K562 (cell line): ENCODE data around the gene ARID4B. TPM values are rescaled to one million over a fixed set of nuclear protein-coding genes. Genes with fewer than 3 reads are reported as not detected.

Source experiments
- ATAC-seq: fragments of 200-7000 bp; cut with Tn5 transposase; 3 replicates; pipeline ENCODE4 v1.9.1; 2020; ENCODE audit warnings: moderate library complexity
- BruUV-seq: library from RNA; stranded (reverse); fragments of 400-500 nt; replicated peaks from 2 replicates; lab custom pipeline; 2021; lab: Mats Ljungman, UMichigan
- CTCF ChIA-PET: fragments of 300-600 bp; formaldehyde crosslinking; extraction: SDS; loops from one replicate; lab custom pipeline; 2021; ENCODE audit warnings: low intra/inter-chr PET ratio; lab: Yijun Ruan, JAX
- POLR2A ChIA-PET: fragments of 300-600, 350-650 bp; sonication (Branson Sonifier 250); formaldehyde crosslinking; extraction: SDS; loops from one replicate; lab custom pipeline; 2021; ENCODE audit warnings: antibody characterized with exemption, inconsistent platforms; lab: Yijun Ruan, JAX
- DNase-seq, 4 experiments: peaks; one replicate each; pipeline versions ENCODE4 v3.0.0 to v3.0.0-alpha.2; 2011 to 2018; ENCODE audit warnings: low spot score in 3 of 4, mixed read lengths in 3 of 4; ENCODE audit errors: extremely low read depth in 1 of 4
- FAIRE-seq: peaks from 2 replicates; lab custom pipeline; 2011; peaks lifted over from hg19 to GRCh38; lab: Jason Lieb, UNC
- H2AFZ ChIP-seq: 2 replicates; pipeline ENCODE4 v1.6.0; 2011; ENCODE audit warnings: low read depth, low read length, control low read depth, inconsistent platforms
- H3K27ac ChIP-seq: fragments of 200-600 bp; 3 replicates; pipeline ENCODE4 v1.8.0; 2011; ENCODE audit warnings: low read depth, mild to moderate bottlenecking, control low read depth, inconsistent platforms, low read length, moderate library complexity, mixed read lengths; ENCODE audit errors: extremely low read depth
- H3K27me3 ChIP-seq, 2 experiments: fragments of 300-600 bp in 1 of 2; 2 replicates in 1 of 2; 3 replicates in 1 of 2; pipeline versions ENCODE4 v1.6.0 to v1.8.0; 2011; ENCODE audit warnings: inconsistent platforms in 2 of 2, low read length in 2 of 2, mild to moderate bottlenecking in 1 of 2, mixed read lengths in 1 of 2, moderate library complexity in 1 of 2; ENCODE audit not compliant: control insufficient read depth in 2 of 2, insufficient read depth in 2 of 2
- H3K36me3 ChIP-seq: fragments of 300-600 bp; 3 replicates; pipeline ENCODE4 v1.8.0; 2011; ENCODE audit warnings: mild to moderate bottlenecking, low read length, inconsistent platforms; ENCODE audit not compliant: control insufficient read depth, insufficient read depth
- H3K4me1 ChIP-seq, 2 experiments: fragments of 200-600 bp in 1 of 2; replicated peaks in 1 of 2; 2 replicates in 1 of 2; 3 replicates in 1 of 2; pipeline versions ENCODE4 v1.5.1 to v1.8.0; 2011; ENCODE audit warnings: inconsistent platforms in 2 of 2, low read length in 2 of 2, mild to moderate bottlenecking in 1 of 2, mixed read lengths in 1 of 2, moderate library complexity in 1 of 2; ENCODE audit not compliant: control insufficient read depth in 2 of 2, insufficient read depth in 2 of 2
- H3K4me2 ChIP-seq: 2 replicates; pipeline ENCODE4 v1.6.1; 2011; ENCODE audit warnings: low read length, control low read depth, inconsistent platforms, mixed read lengths; ENCODE audit not compliant: insufficient read depth
- H3K4me3 ChIP-seq: fragments of 200-600 bp; sonication (generic), shearing (Covaris generic); 2 replicates; pipeline ENCODE4 v1.5.1; 2016; ENCODE audit warnings: control low read depth, inconsistent platforms
- H3K79me2 ChIP-seq: fragments of 200-600 bp; 3 replicates; pipeline ENCODE4 v1.8.0; 2011; ENCODE audit warnings: low read length, inconsistent platforms; ENCODE audit not compliant: control insufficient read depth, insufficient read depth
- H3K9ac ChIP-seq, 2 experiments: 2 replicates each; pipeline versions ENCODE4 v1.6.0 to v1.6.1; 2011; ENCODE audit warnings: low read depth in 2 of 2, low read length in 2 of 2, control low read depth in 1 of 2, inconsistent platforms in 1 of 2, mild to moderate bottlenecking in 1 of 2, mixed read lengths in 1 of 2; ENCODE audit not compliant: insufficient read depth in 1 of 2
- H3K9me1 ChIP-seq: one replicate; pipeline ENCODE4 v1.6.0; 2011; ENCODE audit warnings: inconsistent platforms, mild to moderate bottlenecking, low read length, moderate library complexity; ENCODE audit not compliant: control insufficient read depth, insufficient read depth
- H3K9me3 ChIP-seq: replicated peaks from 2 replicates; pipeline ENCODE4 v1.5.1; 2011; ENCODE audit warnings: low read depth, low read length, inconsistent platforms; ENCODE audit not compliant: control insufficient read depth, insufficient read depth
- H4K20me1 ChIP-seq: replicated peaks from 2 replicates; pipeline ENCODE4 v1.6.1; 2011; ENCODE audit warnings: low read length, inconsistent platforms, mixed read lengths; ENCODE audit not compliant: control insufficient read depth, insufficient read depth
- CBFB ChIP-seq: sonication (generic); formaldehyde crosslinking; IDR thresholded peaks from 2 replicates; pipeline ENCODE4 v1.4.0; 2020; ENCODE audit warnings: mild to moderate bottlenecking, missing genetic modification reagents
- E2F6 ChIP-seq, 2 experiments: IDR thresholded peaks; 2 replicates each; pipeline ENCODE4 v1.6.1; 2011; ENCODE audit warnings: borderline replicate concordance in 1 of 2, control low read depth in 1 of 2, low read depth in 1 of 2, low read length in 1 of 2, mild to moderate bottlenecking in 1 of 2, mixed read lengths in 1 of 2, moderate library complexity in 1 of 2; ENCODE audit not compliant: insufficient read depth in 1 of 2, insufficient read length in 1 of 2, poor library complexity in 1 of 2, severe bottlenecking in 1 of 2; ENCODE audit errors: extremely low read depth in 1 of 2
- FOXA3 ChIP-seq, 2 experiments: fragments of 450-650 bp in 1 of 2; sonication (generic) in 1 of 2; formaldehyde crosslinking; IDR thresholded peaks in 1 of 2; conservative IDR thresholded peaks in 1 of 2; 2 replicates each; pipeline versions ENCODE4 v1.4.0 to v1.8.0; 2020 to 2022; ENCODE audit warnings: mild to moderate bottlenecking in 2 of 2, missing genetic modification reagents in 1 of 2
- HMG20B ChIP-seq: fragments of 250-450 bp; sonication (Bioruptor Pico); IDR thresholded peaks from 2 replicates; pipeline ENCODE4 v1.5.0; 2021; ENCODE audit warnings: mild to moderate bottlenecking
- HNRNPH1 ChIP-seq: fragments of 200-400 bp; formaldehyde crosslinking; optimal IDR thresholded peaks from 2 replicates; pipeline ENCODE3; 2017; ENCODE audit warnings: low read depth, mild to moderate bottlenecking, low read length, moderate library complexity
- ILK ChIP-seq: fragments of 450-650 bp; IDR thresholded peaks from 2 replicates; pipeline ENCODE4 v1.6.1; 2016; ENCODE audit warnings: missing genetic modification characterization, low read depth, mild to moderate bottlenecking, missing compliant biosample characterization, moderate library complexity, borderline replicate concordance
- PCBP2 ChIP-seq: fragments of 200-400 bp; formaldehyde crosslinking; IDR thresholded peaks from 2 replicates; pipeline ENCODE4 v1.6.1; 2018; ENCODE audit warnings: low read length, low read depth, mild to moderate bottlenecking, moderate library complexity; ENCODE audit not compliant: poor library complexity, severe bottlenecking
- SLC30A9 ChIP-seq: fragments of 250-450 bp; sonication (Bioruptor Pico); IDR thresholded peaks from 2 replicates; pipeline ENCODE4 v1.8.0; 2022; ENCODE audit warnings: mild to moderate bottlenecking, moderate library complexity
- SMARCA4 ChIP-seq: fragments of 450-650 bp; IDR thresholded peaks from 2 replicates; pipeline ENCODE4 v1.6.1; 2016
- SRF ChIP-seq, 2 experiments: fragments of 250-450, 450-650 bp in 1 of 2; sonication (Bioruptor Pico) in 1 of 2; sonication (generic) in 1 of 2; formaldehyde crosslinking; IDR thresholded peaks; 2 replicates each; pipeline versions ENCODE4 v1.5.0 to v1.5.1; 2020 to 2022; ENCODE audit warnings: mild to moderate bottlenecking in 1 of 2, missing genetic modification reagents in 1 of 2
- STAG1 ChIP-seq: sonication (generic); formaldehyde crosslinking; IDR thresholded peaks from 2 replicates; pipeline ENCODE4 v1.5.0; 2020; ENCODE audit warnings: missing genetic modification reagents, borderline replicate concordance
- SUPT5H ChIP-seq: fragments of 450-650 bp; IDR thresholded peaks from 2 replicates; pipeline ENCODE4 v1.6.1; 2016
- XRCC3 ChIP-seq: fragments of 450-650 bp; IDR thresholded peaks from 2 replicates; pipeline ENCODE4 v1.6.1; 2017; ENCODE audit warnings: mild to moderate bottlenecking, moderate library complexity
- ZNF347 ChIP-seq: fragments of 450-650 bp; formaldehyde crosslinking; IDR thresholded peaks from 2 replicates; pipeline ENCODE4 v1.4.0; 2020; ENCODE audit warnings: low read depth, mild to moderate bottlenecking, moderate library complexity
- ZNF41 ChIP-seq: fragments of 250-450 bp; sonication (Bioruptor Pico); conservative IDR thresholded peaks from 2 replicates; pipeline ENCODE4 v1.4.0; 2020; ENCODE audit warnings: mild to moderate bottlenecking
- ZNF57 ChIP-seq: fragments of 450-650 bp; formaldehyde crosslinking; IDR thresholded peaks from 2 replicates; pipeline ENCODE4 v1.4.0; 2020; ENCODE audit warnings: mild to moderate bottlenecking, moderate library complexity
- ZNF583 ChIP-seq: fragments of 250-450 bp; sonication (Bioruptor Pico); IDR thresholded peaks from 2 replicates; pipeline ENCODE4 v1.4.0; 2020
- WGBS: fragments of 100-300 bp; shearing (Covaris generic); methylation state at CpG from one replicate; pipeline ENCODE4 v1.1.6; 2016; ENCODE audit warnings: low coverage, mixed read lengths; ENCODE audit not compliant: insufficient coverage; ENCODE audit errors: missing lambda C conversion rate; 5-methylcytosine and 5-hydroxymethylcytosine counted together
- in situ Hi-C: fragments of 300-500 bp; cut with MboI; formaldehyde crosslinking; loops from 4 replicates; pipeline ENCODE4 v1.15.0; 2018; ENCODE audit warnings: inconsistent platforms, mixed read lengths
- intact Hi-C: fragments of 100-400 bp; cut with micrococcal nuclease; formaldehyde crosslinking; loops from 2 replicates; pipeline ENCODE4 v1.14.2; 2022
- polyA plus RNA-seq, 8 experiments: library from polyadenylated mRNA; depleted of rRNA in 4 of 8; stranded (reverse) in 5 of 8; unstranded in 3 of 8; fragments of >200 nt; fragmentation: Nextera tagmentation in 2 of 8; fragmentation: Illumina TruSeq in 1 of 8; extraction: Ambion mirVana in 2 of 8; extraction: Trizol in 1 of 8; gene quantifications; 2 replicates each; pipeline versions ENCODE4 v1.2.1 to v1.2.3, GENCODE V29; 2011 to 2014; ENCODE audit warnings: inconsistent platforms in 1 of 8, missing spikeins in 1 of 8
- total RNA-seq, 7 experiments: library from RNA; depleted of rRNA in 6 of 7; stranded (reverse); fragments of >200 nt in 6 of 7; fragmentation: Illumina TruSeq in 2 of 7; extraction: Trizol in 2 of 7; gene quantifications; 2 replicates each; pipeline versions ENCODE4 v1.2.1 to v1.2.3, GENCODE V29; 2011 to 2021; ENCODE audit warnings: low replicate concordance in 1 of 7
- TF ChIP-seq, protein P1 (sequence below): fragments of 450-650 bp; formaldehyde crosslinking; IDR thresholded peaks from 2 replicates; pipeline ENCODE4 v1.4.0; 2022; ENCODE audit warnings: missing genetic modification characterization

The ARID4B gene
- total and polyA plus RNA-seq, 9 of the 15 experiments (the other 6 are each of a cell fraction or from before 2014, with no cell fraction given): 8.4 to 38.9 (median 18.5) TPM

GRCh38 chr1:235367000-235367908, 39.3 kb upstream of the ARID4B start, which contains the start of gene TBCE:
Gene TBCE, plus strand, starts transcription at chr1:235367427. Its CDS starts 12,623 bp downstream, at chr1:235380050.
- Histone ChIP-seq H3K9me3 (no peaks in the 10 kb centered on the region), H3K9ac (peak within 1 kb of the TSS; percentile 77 to 93), H3K36me3 (peaks cover 20% of the 10 kb centered on the region; the same call in 2 of the 3 replicates), H3K79me2 (peaks cover 49% of the 10 kb centered on the region), H2AFZ (peak within 1 kb of the TSS; percentile 86), H3K9me1 (no peaks in the 10 kb centered on the region), H3K27ac (peak within 1 kb of the TSS; percentile 69), H3K27me3 (no peaks in the 10 kb centered on the region), H3K4me1 (peaks cover 9 to 16% of the 10 kb centered on the region in 2 experiments; a peak in 4 of 5 replicates), H3K4me2 (peak within 1 kb of the TSS; percentile 85), H4K20me1 (no peaks in the 10 kb centered on the region), H3K4me3 (peak within 1 kb of the TSS; percentile 56)
- intact Hi-C loops: loop anchor here (1.0 to 2.0 kb wide), 2 partner anchors 39 to 48 kb away; partner anchors contain the start of genes ARID4B and GGPS1
- ATAC-seq: peak; percentile 98
- peak; percentile 99 for FAIRE-seq
- peak; percentile 98 to 100 (median 98) for DNase-seq
- POLR2A ChIA-PET: interaction anchor here (0.6 to 2.7 kb wide), 9 partner anchors 9 to 43 kb away, joined by 3 to 20 read pairs (median 5); no protein-coding TSS in a partner anchor
- TSS peak; percentile 71 for BruUV-seq
- CTCF ChIA-PET: no interaction called here
- in situ Hi-C loops: no loop called here
- WGBS: under 1% methylated on average over 36 of the region's 38 CpGs
- TF ChIP-seq FOXA3 (CRISPR knock-in tag; conservative IDR thresholded peaks at IDR 0.05 in 1 of 2, IDR thresholded peaks at IDR 0.05 in 1 of 2): no peak
- TF ChIP-seq ILK (tag): no peak
- peak in 1 of 2 experiments; percentile 96; a peak in 3 of 4 replicates for TF ChIP-seq SRF (CRISPR knock-in tag; IDR thresholded peaks at IDR 0.05)
- TF ChIP-seq STAG1 (CRISPR knock-in tag): no peak
- peak; percentile 70; the same call in 1 of the 2 replicates for TF ChIP-seq SMARCA4
- no peak for TF ChIP-seq ZNF41 (CRISPR knock-in tag)
- peak; percentile 99 for TF ChIP-seq SUPT5H
- TF ChIP-seq ZNF57: no peak
- no peak for TF ChIP-seq PCBP2
- TF ChIP-seq SLC30A9 (CRISPR knock-in tag): no peak
- no peak for TF ChIP-seq CBFB
- TF ChIP-seq, protein P1, sequence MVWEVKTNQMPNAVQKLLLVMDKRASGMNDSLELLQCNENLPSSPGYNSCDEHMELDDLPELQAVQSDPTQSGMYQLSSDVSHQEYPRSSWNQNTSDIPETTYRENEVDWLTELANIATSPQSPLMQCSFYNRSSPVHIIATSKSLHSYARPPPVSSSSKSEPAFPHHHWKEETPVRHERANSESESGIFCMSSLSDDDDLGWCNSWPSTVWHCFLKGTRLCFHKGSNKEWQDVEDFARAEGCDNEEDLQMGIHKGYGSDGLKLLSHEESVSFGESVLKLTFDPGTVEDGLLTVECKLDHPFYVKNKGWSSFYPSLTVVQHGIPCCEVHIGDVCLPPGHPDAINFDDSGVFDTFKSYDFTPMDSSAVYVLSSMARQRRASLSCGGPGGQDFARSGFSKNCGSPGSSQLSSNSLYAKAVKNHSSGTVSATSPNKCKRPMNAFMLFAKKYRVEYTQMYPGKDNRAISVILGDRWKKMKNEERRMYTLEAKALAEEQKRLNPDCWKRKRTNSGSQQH: no peak
- TF ChIP-seq HNRNPH1: no peak
- TF ChIP-seq XRCC3: no peak
- TF ChIP-seq ZNF347: no peak
- peak; percentile 26 to 61 for TF ChIP-seq E2F6 (IDR thresholded peaks at IDR 0.05; ENCODE audit: borderline replicate concordance in 1 of 2, extremely low read depth in 1 of 2, insufficient read depth in 1 of 2, insufficient read length in 1 of 2, low read depth in 1 of 2, low read length in 1 of 2, poor library complexity in 1 of 2, severe bottlenecking in 1 of 2)
- TF ChIP-seq HMG20B (CRISPR knock-in tag): no peak
- TF ChIP-seq ZNF583 (CRISPR knock-in tag): no peak
